ENCODE results near the gene ASL.
A peak's percentile ranks its signal among the peaks of the same experiment; 100 is the strongest.
"Not testable (repeated sequence)": the region's sequence is repeated elsewhere in the genome, so short reads cannot be mapped to it uniquely, and the experiment has no call there.

ASL gene

DNA sequence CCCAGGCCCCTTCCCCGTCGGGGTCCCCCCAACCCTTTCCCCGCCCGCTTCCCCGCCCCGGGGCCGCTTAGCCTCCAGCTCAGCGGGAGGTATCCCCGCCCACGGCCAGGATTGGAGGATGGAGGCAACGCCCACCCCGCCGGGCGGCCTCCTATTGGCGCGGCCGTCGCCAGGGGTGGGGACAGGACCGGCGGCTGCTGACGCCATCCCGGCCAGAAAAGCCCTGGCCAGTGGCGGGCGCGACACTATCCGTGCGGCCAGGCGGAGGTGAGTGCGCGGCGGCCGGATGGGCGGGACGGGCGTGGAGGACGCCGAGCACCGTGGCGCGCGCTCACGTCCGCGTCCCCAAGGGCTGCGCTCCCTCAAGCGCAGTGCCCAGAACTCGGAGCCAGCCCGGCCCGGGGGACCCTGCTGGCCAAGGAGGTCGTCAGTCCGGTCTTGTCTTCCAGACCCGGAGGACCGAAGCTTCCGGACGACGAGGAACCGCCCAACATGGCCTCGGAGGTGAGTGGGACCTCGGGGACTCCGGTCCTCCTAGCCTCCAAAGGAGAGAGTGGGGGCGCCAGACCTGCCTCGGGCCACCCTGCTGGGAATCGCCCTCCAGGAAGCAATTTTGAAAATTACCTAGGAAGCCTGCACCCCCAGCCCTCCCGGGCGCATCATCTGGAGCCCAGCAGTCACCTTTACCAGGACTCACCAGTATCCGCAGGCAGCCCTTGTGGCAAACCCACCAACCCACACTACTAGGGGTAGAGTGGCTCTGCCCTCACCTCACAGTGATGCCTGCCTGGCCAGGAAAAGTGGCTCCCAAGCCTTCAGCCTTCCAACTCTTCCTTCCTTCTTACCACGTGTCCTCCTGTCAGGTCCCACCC is at the start of gene ASL:
TSS of gene ASL (plus strand) at position 230 of the 872 bp plus-strand sequence. CDS start at position 493, 263 bp downstream.
- peak; percentile 80 for DNase-seq

DNA sequence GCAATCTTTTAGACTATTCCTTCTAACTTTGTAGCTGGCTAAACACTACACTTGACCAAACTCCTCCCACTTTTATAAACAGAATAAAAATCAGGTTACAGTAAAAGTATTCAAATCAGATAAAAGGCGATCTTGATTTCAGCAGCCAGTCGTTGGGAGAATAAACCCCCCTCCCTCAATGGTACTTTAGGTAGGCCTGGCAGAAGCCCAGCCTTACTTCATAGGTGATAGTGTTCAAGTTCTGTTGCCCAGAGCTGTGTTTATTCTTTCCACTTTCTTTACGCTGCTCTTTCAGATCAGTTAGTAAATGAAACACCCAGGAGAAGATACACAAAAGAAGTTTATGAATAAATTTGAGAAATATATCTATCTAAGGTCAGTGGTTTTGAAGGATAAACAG is 47.3 kb upstream of the ASL start:
- not testable (repeated sequence) for DNase-seq

DNA sequence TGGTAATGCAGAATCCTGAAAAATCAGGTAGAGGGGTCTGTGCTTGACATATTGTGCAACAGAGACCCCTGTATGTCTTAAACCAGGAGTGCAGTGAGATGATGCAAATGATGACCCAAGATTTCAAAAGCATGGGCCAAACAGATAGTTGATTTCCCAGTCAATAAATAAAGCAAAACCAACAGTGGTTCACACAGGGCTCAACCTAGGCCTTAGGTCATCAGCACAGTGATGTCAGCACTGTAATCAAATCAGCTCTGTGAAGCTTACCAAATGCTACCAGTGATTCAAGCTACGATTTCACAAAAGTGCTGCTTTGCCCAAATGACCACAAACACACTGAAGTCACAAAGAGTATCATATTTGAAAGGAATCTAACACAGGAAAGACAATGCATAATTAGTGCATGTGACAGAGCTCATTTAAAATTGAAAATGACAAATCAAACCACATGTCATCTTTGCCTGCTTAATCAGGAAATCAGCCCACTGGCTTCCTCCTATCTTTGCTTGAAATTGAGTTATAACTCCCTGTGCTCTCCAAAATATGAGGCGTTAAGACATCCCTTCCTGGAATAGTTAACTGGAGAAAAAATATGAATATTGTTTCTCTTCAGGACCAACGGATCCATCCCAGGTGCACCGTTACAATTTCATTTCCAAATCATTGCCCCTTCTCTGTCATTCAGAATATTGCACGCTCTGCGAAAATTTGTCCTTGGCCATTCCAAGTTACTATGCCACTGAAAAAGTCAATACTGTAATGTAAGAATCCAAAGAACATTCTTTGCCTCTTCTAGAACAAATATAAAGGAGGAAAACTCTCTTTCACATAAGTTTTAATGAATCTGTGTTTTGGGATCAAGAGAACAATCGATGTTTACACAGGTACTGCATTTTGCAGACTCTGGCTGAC is 41.9 kb upstream of the ASL start:
- no peak for DNase-seq

DNA sequence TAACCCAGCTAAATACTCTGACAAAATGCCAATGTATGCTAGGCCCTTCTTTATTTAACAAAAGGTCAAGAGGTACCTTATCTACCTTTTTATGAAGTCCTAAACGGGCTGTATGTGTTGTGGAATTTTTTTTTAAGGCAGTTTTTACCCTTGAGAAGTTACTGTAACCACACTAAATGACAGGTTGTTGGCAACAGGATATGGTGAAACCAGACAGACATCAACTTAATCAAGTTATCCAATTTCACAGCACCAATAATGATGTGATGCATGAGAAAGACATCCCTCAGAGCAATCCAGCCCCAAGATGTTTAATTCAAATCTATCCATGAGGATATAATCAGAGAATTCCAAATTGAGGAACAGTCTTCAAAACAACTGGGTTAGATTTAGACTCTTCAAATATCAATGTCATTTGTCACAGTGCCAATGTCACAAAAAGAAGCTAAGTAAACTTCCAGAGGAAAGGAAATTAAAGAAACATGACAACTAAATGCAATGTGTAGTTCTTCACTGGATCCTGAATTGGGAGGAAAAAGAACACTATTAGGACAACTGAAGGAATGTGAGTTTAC is 41.1 kb upstream of the ASL start:
- not testable (repeated sequence) for DNase-seq

DNA sequence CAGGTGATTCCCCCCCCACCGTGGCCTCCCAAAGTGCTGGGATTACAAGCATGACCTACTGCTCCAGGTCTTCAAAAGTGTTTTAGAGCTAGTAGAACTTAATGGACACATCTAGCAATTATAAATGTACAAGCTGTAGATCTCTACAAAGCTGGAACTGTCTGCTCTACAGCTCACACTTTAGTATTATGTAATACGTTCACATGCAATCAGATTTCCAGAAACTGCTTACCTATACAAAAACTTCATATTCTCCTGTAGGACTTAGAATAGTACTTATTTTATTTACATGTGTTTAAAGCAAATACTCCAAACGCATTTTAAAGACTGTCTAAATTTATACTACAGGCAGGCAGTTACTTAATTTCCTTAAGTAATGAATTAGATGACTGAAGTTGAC is 39.2 kb upstream of the ASL start:
- no peak for DNase-seq

DNA sequence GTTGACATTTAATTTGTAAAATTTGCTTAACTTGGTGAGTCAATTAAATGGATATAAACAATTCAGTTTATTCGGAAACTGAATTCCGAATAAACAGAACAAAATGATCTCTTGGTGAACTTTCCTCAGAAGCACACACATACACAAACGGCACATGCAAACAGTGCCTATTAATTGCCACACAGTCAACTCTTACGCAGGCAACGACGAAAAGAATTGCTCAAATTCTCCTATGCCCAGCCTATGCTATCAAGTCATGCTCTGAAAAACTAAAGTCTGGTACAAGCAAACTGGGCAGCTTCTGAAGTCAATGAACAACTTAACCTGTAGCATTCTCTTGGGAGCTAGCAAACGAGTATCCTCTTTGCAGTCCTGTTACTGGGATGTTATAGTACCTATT is 38.8 kb upstream of the ASL start:
- DNase-seq, result no peak

DNA sequence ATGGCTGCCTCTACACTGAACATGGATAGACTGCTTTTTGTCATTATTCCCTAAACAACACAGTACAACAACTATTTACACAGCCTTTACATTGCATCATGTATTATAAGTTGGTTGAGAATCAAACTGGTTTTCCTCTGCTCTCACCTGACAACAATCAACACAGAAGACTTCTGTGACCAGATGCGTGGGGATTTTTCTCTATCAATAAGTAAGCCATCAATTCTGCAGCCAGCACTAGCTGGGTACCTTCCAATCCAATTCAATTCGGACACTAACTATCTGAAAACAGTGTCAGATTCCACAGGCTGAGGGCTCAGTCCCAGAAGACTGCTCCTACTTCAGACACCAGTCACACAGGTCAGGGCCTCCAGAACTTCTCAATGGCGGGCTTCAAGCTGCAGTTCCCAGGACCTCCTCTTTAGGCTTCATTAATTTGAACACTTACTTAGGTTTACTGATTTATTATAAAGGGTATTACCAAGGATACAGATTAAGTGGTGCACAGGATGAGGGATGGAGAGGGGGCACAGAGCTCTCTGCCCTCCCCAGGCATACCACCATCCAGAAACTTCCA is 36.4 kb upstream of the ASL start:
- no peak for DNase-seq

DNA sequence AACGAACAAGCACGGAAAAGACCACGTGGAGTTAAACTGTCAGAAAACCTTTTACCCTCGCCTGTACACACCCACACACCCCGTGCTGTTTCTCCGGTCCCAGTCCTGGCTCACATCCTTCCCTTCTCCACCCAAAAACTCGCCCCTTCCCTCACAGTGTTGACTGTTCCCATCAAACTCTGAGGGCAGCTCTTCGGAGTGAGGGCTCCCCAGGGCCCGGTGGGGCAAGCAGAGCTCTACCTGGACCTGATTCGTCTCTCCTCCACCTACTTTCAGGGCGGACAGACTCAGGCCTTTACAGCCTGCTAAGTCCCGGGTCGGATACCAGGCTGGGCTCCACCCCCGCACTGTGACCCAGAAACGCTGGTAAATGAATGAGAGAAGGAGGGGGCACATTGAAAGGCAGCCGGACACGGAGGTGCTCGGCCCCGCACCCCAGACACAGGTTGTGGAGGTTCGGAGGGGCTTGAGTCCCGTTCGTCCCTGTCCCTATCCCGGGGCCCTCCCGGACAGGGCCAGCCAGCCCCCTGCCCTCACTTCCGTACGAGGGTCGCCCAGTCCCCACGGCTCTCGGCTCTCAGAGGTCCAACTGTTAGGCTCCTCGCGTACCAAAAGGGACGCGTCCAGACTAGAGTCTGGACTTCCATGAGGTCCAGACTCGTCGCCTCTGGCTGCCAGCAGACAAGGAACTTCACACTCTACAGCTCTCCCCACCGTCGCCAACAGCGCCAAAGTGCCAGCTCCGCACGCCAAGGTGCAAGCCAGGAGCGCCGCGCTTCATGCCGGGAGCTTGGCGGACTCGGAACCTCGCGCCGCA is 31.7 kb upstream of the ASL start:
- DNase-seq, result no peak

DNA sequence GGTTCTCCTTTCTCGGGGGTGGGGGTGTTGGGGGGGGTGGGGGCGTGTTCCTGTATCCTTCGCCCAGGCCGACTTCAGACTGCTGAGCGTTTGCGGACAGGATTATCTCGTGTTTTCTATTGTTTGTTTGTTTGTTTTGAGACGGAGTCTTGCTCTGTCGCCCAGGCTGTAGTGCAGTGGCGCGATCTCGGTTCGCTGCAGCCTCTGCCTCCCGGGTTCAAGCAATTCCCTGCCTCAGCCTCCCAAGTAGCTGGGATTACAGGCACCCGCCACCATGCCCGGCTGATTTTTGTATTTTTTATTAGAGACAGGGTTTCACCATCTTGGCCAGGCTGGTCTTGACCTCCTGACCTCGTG is 31.1 kb upstream of the ASL start:
- not testable (repeated sequence) for DNase-seq

DNA sequence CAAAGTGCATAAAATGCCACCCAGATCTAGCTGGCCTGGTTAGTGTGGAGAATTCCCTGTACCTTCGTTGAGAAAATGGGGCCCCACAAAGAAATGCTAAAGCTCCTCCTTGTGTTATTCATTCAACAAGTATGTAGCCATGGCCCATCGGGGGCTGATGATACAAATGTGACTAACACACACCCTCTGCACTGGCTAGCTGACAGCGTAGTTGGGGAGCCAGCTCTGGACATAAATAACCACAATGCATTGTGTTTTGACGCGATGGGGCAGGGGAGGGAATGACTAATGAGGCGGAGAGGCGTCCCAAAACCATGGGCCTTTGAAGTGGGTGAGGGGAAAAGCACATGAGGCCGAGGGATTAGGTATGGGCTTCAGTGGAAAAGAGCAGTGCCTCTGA is 28.2 kb upstream of the ASL start:
- no peak for DNase-seq

DNA sequence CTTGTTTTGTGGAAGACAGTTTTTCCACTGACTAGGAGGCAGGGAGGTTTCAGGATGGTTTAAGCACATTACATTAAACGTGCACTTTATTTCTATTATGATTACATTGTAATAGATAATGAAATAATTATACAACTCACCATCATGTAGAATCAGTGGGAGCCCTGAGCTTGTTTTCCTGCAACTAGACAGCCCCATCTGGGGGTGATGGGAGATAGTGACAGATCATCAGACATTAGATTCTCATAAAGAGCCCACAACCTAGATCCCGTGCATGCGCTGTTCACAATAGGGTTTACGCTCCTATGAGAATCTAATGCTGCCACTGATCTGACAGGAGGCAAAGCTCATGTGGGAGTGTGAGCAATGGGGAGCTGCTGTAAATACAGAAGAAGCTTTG is 25.7 kb upstream of the ASL start:
- not testable (repeated sequence) for DNase-seq

DNA sequence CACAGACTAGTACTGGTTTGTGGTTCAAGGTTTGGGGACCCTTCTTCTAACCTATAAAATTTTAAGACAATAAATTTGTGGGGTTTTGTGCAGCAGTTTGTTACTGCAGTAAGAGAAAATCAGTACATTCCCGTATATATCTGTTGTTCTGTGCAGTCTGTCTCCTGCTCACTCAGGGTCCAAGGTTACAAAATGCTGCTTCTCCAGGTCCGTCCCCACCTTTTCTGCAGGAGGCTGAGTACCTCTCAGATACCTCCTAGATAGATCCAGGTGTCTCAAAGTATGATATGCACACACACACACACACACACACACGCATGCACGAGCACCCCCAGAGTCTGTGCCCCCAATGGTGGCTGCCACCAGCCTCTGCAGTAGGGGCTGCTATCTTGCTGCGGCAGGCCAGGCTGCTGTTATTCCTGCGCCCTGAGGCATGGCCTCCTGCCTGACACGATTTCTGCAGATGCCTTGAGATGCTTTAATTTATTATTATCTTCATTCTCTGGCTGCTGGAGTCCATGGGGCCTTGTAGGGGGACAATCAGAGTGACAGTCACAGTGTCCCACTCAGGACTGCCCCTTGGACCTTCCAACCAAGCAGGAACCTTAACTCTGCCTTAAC is 25.2 kb upstream of the ASL start:
- no peak for DNase-seq

DNA sequence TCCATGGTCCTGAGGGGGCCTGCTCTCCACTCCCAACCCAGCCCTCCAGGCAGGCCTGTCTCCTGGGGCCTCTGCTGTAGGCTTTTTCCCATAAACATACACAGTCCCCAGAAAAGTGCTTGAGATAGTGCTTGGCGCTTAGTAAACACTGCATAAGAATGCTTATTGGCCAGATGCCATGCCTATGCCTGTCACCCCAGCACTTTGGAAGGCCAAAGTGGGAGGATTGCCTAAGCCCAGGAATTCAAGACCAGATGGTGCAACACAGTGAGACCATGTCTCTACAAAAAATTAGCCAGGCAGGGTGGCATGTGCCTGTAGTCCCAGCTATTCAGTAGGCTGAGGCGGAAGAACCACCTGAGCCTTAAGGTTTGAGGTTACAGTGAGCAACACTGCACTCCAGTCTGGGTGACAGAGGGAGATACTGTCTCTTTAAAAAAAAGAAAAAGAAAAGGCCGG is 24.6 kb upstream of the ASL start:
- DNase-seq, result peak; percentile 34

DNA sequence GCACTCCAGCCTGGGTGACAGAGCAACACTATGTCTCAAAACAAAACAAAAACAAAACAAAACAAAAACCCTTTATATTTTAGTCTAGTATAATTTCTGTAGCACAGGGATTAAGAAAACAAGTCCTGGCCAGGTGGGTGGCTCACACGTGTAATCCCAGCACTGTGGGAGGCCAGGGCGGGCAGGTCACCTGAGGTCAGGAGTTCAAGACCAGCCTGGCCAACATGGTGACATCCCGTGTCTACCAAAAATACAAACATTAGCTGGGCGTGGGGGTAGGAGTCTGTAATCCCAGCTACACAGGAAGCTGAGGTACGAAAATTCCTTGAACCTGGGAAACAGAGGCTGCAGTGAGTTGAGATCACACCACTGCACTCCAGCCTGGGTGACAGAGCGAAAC is 23.2 kb upstream of the ASL start:
- DNase-seq, result no peak

DNA sequence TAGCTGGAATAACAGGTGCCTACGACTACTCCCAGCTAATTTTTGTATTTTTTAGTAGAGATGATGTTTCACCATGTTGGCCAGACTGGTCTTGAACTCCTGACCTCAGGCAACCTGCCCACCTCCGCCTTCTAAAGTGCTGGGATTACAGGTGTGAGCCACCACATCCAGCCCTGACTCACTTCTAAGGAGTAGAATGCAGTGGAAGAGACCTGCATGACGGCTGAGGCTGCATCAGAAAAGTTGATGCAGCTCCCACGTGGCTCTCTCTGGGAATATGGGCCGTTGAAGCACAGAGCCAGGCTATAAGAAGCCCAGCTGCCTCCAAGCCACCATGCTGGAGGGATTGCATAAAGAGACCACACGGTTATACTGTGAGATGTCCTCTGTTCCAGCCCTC is 21.6 kb upstream of the ASL start:
- no peak for DNase-seq

DNA sequence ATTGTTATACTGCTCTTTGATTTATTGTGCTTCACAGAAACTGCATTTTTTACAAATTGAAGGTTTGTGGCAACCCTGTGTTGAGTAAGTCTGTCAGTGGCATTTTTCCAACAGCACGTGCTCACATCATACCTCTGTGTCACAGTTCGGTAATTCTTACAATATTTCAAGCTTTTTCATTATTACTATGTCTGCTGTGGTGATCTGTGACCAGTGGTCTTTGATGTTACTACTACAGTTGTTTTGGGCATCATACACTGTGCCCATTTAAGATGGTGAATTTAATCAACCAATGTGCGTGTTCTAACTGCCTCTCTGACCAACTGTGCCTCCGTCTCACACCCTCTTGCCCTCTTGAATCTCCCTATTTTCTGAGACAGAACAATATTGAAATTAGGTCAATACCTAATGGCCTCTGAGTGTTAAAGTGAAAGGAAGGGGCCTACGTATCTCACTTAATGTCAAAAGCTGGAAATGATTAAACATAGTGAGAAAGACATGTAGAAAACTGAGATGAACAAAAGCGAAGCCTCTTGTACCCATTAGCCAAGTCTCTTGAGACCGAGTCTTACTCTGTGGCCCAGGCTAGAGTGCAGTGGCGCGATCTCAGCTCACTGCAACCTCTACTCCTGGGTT is 20.2 kb upstream of the ASL start:
- no peak for DNase-seq

DNA sequence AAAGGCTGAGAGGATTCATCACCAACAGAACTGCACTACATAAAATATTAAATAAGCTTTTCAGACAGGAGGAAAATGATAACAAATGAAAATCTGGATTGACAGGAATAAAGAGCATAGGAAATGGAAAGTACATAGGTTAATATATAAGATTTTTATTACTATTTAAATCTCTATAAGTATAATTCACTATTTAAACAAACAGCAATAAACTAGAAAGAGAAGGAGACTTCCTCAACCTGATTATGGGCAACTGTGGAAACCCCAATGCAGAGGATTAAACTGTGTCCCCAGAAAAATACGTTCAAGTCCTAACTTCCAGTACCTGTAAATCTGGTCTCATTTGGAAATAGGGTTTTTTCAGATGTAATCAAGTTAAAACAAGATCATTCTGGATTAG is 14.8 kb upstream of the ASL start:
- no peak for DNase-seq

DNA sequence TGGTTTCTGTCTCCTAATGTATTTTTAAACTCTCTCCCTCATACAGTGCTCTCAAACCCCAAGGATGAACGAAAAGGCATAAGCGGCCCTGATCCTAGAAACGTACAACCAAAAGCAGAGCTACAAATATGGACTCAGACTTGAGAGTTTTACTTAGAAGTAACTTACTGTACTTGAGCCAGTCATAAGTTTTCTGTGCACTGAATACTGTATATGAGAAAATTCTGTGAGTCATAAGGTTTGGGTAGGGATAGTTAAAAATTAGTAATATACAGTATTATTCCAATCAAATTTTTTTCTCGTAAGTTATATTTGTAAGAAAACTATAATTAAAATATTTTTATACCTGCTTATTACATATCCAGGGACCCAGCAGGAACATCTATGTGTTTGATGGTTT is 5.9 kb upstream of the ASL start:
- DNase-seq, result no peak

DNA sequence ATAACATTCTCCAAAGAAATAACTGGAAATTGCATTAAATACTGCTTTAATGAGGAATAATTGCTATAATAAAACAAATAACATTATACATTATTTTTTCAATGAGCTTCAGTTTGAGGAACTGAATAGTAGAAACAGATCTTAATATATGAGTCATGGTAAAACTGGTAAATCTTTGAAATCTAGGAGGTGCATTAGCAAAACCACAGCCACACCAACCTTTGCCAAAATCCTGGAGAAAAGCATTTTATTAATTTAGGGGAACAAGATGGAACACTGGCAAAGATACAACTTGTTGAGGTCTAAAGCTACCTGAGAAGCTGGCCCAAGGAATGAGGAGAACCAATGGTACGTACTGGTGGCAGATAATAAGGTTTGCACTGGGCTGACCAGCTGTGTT is 5.4 kb upstream of the ASL start:
- no peak for DNase-seq

DNA sequence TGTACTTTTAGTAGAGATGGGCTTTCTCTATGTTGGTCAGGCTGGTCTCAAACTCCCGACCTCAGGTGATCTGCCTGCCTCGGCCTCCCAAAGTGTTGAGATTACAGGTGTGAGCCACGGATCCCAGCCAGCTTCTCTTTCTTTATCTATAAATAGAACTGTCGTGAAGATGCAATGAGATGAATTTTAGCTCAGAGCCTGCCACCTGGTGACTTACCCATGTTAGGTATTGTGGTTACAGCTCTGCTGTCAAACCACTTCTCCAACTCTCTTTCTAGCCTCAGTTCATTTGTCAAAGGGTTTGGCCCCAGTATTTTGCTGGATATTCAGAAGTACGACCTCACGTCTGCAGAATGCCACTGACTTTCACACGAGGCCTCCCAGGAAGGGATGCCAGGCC is 3.4 kb upstream of the ASL start:
- not testable (repeated sequence) for DNase-seq
